Body of pancreas (tissue), 4 donors: ENCODE results near the gene GRAP2. TPM values are rescaled to one million over a fixed set of nuclear protein-coding genes. Genes with fewer than 3 reads are reported as not detected.

ENCODE experiments used
- ATAC-seq: fragments of 150-250 bp; one replicate; pipeline ENCODE4 v1.9.1; 2016
- DNase-seq, 4 donors: peaks; one replicate each; pipeline ENCODE4 v3.0.0-alpha.2; 2019
- H3K27ac ChIP-seq, 4 donors: fragments of 200-600 bp; sonication (generic); 1 replicate in 3 of 4; 2 replicates in 1 of 4; pipeline versions ENCODE4 v1.5.1 to v1.6.1; 2016 to 2019; ENCODE audit warnings: mild to moderate bottlenecking in 1 of 4, mixed read lengths in 1 of 4, moderate library complexity in 1 of 4
- H3K27me3 ChIP-seq, 2 donors: fragments of 200-600 bp; sonication (generic); one replicate each; pipeline ENCODE4 v1.6.0; 2016; ENCODE audit warnings: mild to moderate bottlenecking in 1 of 2
- H3K36me3 ChIP-seq, 2 donors: fragments of 200-600 bp; sonication (generic); replicated peaks in 1 of 2; 2 replicates each; pipeline ENCODE4 v1.5.1; 2016; ENCODE audit warnings: low read depth in 2 of 2; ENCODE audit not compliant: insufficient read depth in 1 of 2
- H3K4me1 ChIP-seq: fragments of 200-600 bp; sonication (generic); one replicate; pipeline ENCODE4 v1.6.0; 2016
- H3K4me3 ChIP-seq, 2 donors: fragments of 200-600 bp; sonication (generic); 1 replicate in 1 of 2; 2 replicates in 1 of 2; pipeline ENCODE4 v1.5.1; 2016 to 2019
- H3K9me3 ChIP-seq, 3 donors: fragments of 200-600 bp; sonication (generic); 1 replicate in 2 of 3; 2 replicates in 1 of 3; pipeline ENCODE4 v1.5.1; 2016
- CTCF ChIP-seq, 7 experiments: fragments of 450-650 bp in 4 of 7; fragments of 200-600 bp in 3 of 7; sonication (generic) in 3 of 7; IDR thresholded peaks; one replicate each; pipeline ENCODE4 v1.5.1; 2016 to 2019; ENCODE audit warnings: antibody characterized with exemption in 7 of 7
- POLR2A ChIP-seq, 3 donors: fragments of 450-650 bp; IDR thresholded peaks; one replicate each; pipeline ENCODE4 v1.6.1; 2016; ENCODE audit warnings: antibody characterized with exemption in 3 of 3, mild to moderate bottlenecking in 2 of 3
- WGBS, 2 donors: methylation state at CpG; one replicate each; pipeline ENCODE4 v1.1.5; 2017; 5-methylcytosine and 5-hydroxymethylcytosine counted together
- intact Hi-C: fragments of 100-400 bp; cut with DNase I; formaldehyde crosslinking; loops from one replicate; pipeline ENCODE4 v1.15.1; 2023
- total RNA-seq, 2 donors: library from RNA; depleted of rRNA; stranded (reverse); fragments of >200 nt; gene quantifications; one replicate each; pipeline ENCODE4 v1.1.0, GENCODE V29; 2016

The GRAP2 gene
- total RNA-seq, 2 donors from 2014 or later: 0.78 to 0.99 TPM

- ATAC-seq: no peak
- no peak overlapping the region for H3K4me3 ChIP-seq
Measured at GRCh38 chr22:39952347-39952746, 51.5 kb downstream of the GRAP2 start.

GRCh38 chr22:39953101-39953500 is 52.2 kb downstream of the GRAP2 start:
- H3K27ac ChIP-seq: no peak overlapping the region
- peaks cover under 1% of the 10 kb centered on the region for H3K4me1 ChIP-seq
- WGBS, 2 donors: 92 to 97% methylated on average over 2 of the region's 2 CpGs
- H3K27me3 ChIP-seq: no peaks in the 10 kb centered on the region
- intact Hi-C loops: no loop called here
- DNase-seq (no peak), ATAC-seq (no peak)
- H3K9me3 ChIP-seq: no peaks in the 10 kb centered on the region
- no peaks in the 10 kb centered on the region for H3K36me3 ChIP-seq
- TF ChIP-seq CTCF (IDR thresholded peaks at IDR 0.05) (no peak), POLR2A (IDR thresholded peaks at IDR 0.05) (no peak)
- H3K4me3 ChIP-seq: no peak overlapping the region

More at GRCh38 chr22:39952347-39952746, 51.5 kb downstream of the GRAP2 start:
- no peaks in the 10 kb centered on the region for H3K36me3 ChIP-seq
- DNase-seq: no peak
- H3K9me3 ChIP-seq: no peaks in the 10 kb centered on the region
- no peak overlapping the region for H3K27ac ChIP-seq
- peaks cover 8% of the 10 kb centered on the region for H3K4me1 ChIP-seq
- WGBS, 2 donors: 72 to 88% methylated on average over 6 of the region's 6 CpGs
- TF ChIP-seq CTCF (IDR thresholded peaks at IDR 0.05): no peak
- no peak for TF ChIP-seq POLR2A (IDR thresholded peaks at IDR 0.05)
- intact Hi-C loops: no loop called here
- no peaks in the 10 kb centered on the region for H3K27me3 ChIP-seq

- no peaks in the 10 kb centered on the region for H3K9me3 ChIP-seq
- no peak overlapping the region for H3K4me3 ChIP-seq
- 86 to 91% methylated on average over 4 of the region's 4 CpGs for WGBS, 2 donors
- no peaks in the 10 kb centered on the region for H3K36me3 ChIP-seq
- no peaks in the 10 kb centered on the region for H3K27me3 ChIP-seq
- ATAC-seq: peak; percentile 77
- no peaks in the 10 kb centered on the region for H3K4me1 ChIP-seq
- intact Hi-C loops: no loop called here
- H3K27ac ChIP-seq: peak overlapping the region in 3 of 4 donors; percentile 41 to 72 (median 49)
- peak in 2 of 4 donors; percentile 28 to 40 for DNase-seq
- TF ChIP-seq POLR2A (IDR thresholded peaks at IDR 0.05): no peak
- TF ChIP-seq CTCF (IDR thresholded peaks at IDR 0.05): no peak
Measured at GRCh38 chr22:39954584-39955055, 53.7 kb downstream of the GRAP2 start.

GRCh38 chr22:39955675-39956074 is 54.8 kb downstream of the GRAP2 start:
- no peaks in the 10 kb centered on the region for H3K36me3 ChIP-seq
- no peaks in the 10 kb centered on the region for H3K9me3 ChIP-seq
- 98 to 100% methylated on average over 2 of the region's 2 CpGs for WGBS, 2 donors
- no peak overlapping the region for H3K27ac ChIP-seq
- no peak for DNase-seq
- TF ChIP-seq CTCF (IDR thresholded peaks at IDR 0.05): no peak
- H3K4me3 ChIP-seq: no peak overlapping the region
- no peaks in the 10 kb centered on the region for H3K27me3 ChIP-seq
- intact Hi-C loops: no loop called here
- ATAC-seq: no peak
- no peaks in the 10 kb centered on the region for H3K4me1 ChIP-seq

GRCh38 chr22:39956932-39957664 is 56.2 kb downstream of the GRAP2 start:
- WGBS, 2 donors: 49 to 60% methylated on average over 9 to 10 of the region's 10 CpGs
- ATAC-seq: no peak

More at GRCh38 chr22:39956932-39957664, 56.2 kb downstream of the GRAP2 start:
- TF ChIP-seq POLR2A (IDR thresholded peaks at IDR 0.05) (no peak), CTCF (IDR thresholded peaks at IDR 0.05) (no peak)
- no peak overlapping the region for H3K4me3 ChIP-seq
- DNase-seq: no peak
- no peaks in the 10 kb centered on the region for H3K9me3 ChIP-seq
- no peaks in the 10 kb centered on the region for H3K36me3 ChIP-seq
- intact Hi-C loops: no loop called here
- no peaks in the 10 kb centered on the region for H3K4me1 ChIP-seq
- no peak overlapping the region for H3K27ac ChIP-seq
- no peaks in the 10 kb centered on the region for H3K27me3 ChIP-seq
